Right hindlimb (tissue), 1 donor: ENCODE data around the gene CD80.
A peak's percentile ranks its signal among the peaks of the same experiment; 100 is the strongest.

ENCODE experiments used
- DNase-seq: peaks from one replicate; pipeline ENCODE4 v3.0.0-alpha.2; 2018

The CD80 gene

GRCh38 chr3:119542168-119542767 lies 17.1 kb downstream of the CD80 start:
- DNase-seq = no peak

GRCh38 chr3:119541547-119541946 lies 17.9 kb downstream of the CD80 start:
- DNase-seq = no peak

DNA sequence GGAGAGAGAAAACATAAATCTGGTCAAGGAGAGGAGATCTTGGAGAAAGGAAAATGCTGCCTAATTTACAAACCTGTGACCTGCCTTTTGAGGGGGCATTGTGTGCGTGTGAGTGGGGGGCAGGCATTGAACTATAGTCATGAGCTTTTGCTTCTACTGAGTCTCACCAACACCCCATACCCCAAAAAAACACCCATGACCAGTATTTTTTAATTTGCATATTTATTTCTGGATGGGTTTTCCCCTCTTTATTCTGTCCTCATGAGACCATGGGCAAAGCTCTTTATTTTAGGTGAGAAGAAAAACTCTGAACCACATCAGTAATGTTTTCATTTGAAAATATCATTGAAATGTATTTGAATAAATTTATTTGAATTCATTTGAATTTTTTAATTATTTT lies 20.6 kb downstream of the CD80 start:
- DNase-seq = no peak

DNA sequence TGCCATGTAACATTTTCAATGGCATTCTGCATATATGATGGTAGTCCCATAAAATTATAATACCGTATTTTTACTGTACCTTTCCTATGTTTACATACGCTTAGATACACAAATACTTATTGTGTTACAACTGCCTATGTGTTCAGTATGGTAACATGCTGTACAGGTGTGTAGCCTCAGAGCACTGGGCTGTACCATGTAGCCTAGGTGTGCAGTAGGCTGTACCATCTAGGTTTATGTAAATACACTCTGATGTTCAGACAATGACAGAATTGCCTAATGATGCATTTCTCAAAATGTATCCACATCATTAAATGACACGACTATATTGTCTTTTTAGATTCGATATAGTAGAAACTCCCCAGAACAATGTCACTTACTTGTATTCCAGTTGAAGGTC lies 22.7 kb downstream of the CD80 start:
- DNase-seq = no peak

- DNase-seq = no peak
These were observed 25.1 kb downstream of the CD80 start for GRCh38 chr3:119534296-119534695.

DNA sequence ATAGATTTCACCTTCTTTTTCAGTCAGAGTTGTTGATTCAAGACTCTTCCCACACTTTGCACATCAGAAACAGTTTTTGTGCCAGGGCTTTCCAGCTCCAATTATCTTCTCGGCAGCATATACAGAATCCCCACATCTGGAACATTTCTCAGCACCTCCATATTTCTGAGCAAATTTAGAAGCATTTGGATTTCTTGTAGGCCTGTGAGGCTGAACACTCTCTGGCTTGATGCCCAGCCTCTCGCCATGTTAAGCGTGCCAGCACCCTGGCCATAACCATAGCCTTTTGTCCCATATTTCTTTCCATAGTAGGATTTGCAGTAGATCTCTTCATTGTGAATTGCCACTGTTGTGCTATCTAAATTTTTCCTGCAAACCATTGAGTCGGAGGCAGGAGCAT lies 28.3 kb downstream of the CD80 start:
- DNase-seq = no peak

- no peak for DNase-seq
These were observed 29.0 kb downstream of the CD80 start for GRCh38 chr3:119530456-119530855.

DNA sequence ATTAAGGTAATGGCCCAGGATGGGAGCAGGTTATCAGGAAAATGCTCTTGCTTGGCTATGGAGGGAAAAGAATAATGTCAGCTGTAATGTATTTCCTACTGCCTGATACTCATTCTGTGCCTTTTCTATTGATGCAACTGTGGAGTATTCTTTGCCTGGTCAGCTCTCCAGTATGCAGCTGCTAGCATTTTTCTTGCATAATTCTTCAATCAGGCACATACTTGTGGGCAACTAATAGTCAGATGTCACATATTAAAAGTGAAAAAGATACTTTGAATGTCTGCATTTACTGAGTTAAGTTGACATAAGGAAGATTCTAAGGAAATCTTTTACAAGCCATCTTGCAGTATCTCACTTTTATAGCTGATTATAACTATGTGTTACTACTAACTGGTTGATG lies 29.5 kb downstream of the CD80 start:
- no peak for DNase-seq

DNA sequence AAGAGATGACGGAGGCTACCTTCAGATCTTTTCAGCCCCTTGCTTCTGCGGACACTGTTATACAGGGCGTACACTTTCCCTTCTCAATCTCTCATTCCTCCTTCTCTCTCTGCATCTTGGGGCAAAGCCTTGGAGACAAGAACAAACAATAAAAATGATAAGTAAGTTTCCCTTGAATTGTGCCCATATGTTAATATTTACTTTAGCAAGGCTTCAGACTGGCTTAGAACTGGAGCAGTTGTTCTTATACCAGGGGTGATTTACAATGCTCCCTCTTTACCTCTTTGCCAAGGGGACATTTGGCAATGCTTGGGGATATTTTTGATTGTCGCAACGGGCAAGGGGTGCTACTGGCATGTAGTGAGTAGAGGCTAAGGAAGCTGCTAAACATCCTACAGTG lies 31.7 kb downstream of the CD80 start:
- no peak for DNase-seq

- no peak for DNase-seq
These were observed 34.3 kb downstream of the CD80 start for GRCh38 chr3:119524931-119525662.

DNA sequence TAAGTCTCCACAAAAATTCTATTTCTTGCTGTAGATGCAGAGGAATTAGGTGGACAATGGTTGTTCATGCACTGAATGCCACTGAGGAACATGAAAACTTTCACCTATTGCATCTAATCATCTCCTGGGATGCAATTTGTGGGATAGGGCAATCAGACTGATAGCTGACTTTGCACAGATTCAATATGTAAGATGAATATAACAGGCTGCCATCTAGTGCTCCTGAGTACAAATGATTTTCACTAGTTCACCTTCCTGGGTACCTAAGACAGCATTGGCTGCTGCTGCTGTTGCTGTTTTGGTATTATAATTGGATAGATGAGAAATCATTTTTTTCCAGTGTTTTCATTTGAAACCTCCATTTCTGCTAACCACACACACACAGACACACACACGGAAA lies 41.4 kb downstream of the CD80 start:
- DNase-seq = no peak

- DNase-seq = no peak
These were observed 42.3 kb downstream of the CD80 start for GRCh38 chr3:119517112-119517511.

GRCh38 chr3:119514637-119515036 lies 44.8 kb downstream of the CD80 start:
- no peak for DNase-seq

DNA sequence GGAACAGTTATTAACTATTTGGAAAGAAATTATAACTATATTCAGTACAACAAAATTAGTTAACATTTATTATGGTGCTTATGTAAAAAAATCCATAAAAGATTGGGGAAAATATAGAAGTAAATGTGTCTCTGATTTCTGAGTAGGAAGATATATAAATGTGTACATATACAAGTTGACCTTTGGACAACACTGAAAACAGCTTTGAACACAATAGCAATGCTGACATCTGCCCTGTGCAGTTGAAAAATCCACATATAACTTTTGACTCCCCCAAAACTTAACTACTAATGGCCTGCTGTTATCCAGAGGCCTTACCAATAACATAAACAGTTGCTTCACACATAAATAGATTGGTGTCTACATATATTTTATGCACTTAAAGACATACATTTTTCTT lies 48.7 kb downstream of the CD80 start:
- no peak for DNase-seq

DNA sequence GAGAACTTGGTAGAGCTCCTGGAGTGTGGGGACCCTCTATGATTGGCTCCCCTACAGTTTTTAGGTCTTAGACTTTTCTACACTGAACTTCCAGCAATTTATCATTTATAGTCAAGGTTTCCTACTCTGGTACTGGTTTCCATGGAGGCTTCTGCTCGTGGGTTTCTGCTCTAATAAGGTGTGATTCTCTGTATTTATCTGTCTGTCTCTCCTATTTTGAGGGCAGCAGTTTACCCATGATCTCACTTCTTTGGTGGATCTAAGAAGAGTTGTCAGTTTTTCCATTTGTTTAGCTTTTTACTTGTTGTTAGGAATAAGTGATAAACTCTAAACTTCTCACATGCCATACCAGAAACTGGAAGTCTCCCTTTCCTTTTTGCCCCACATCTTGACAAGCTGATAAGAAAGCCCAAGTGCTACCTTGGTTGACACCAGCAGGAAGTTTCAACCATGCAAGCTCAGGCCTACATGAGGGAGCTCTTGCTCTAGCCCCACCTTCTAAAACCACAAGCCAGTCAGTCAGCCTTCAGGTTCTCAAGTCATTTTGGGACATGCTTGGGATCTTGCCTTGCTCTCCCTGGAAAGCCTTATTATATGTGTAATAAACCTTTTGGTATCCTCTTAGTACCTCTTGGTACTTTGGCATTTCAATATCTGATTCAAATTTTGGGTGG lies 51.1 kb downstream of the CD80 start:
- no peak for DNase-seq

DNA sequence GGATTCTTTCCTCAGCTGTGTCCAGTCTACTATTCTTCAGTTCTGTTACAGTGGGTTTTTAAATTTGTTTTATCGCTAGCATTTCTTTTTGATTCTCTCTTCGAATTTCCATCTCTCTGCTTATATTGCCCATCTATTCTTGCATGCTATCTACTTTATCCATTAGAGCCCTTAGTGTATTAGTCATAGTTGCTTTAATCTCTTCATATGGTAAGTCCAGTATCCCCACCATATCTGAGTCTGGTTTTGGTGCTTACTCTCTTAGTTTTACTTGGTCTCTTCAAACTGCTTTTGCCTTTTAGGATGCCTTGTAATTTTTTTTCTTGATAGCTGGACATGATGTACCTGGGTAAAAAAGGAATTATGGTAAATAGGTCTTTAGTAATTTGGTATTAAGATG lies 52.0 kb downstream of the CD80 start:
- no peak for DNase-seq

- no peak for DNase-seq
These were observed 52.8 kb downstream of the CD80 start for GRCh38 chr3:119506631-119507030.

GRCh38 chr3:119500901-119501300 lies 58.5 kb downstream of the CD80 start:
- DNase-seq = no peak

- DNase-seq = no peak
These were observed 59.1 kb downstream of the CD80 start for GRCh38 chr3:119500265-119500664.

- peak; percentile 99 for DNase-seq
These were observed 61.0 kb downstream of the CD80 start, which contains the start of gene TIMMDC1 for GRCh38 chr3:119498186-119499011. TSS of gene TIMMDC1 (plus strand) at chr3:119498547. CDS start at chr3:119498734, 187 bp downstream.

GRCh38 chr3:119497820-119498185 lies 61.6 kb downstream of the CD80 start:
- peak; percentile 31 for DNase-seq

- DNase-seq = no peak
These were observed 64.8 kb downstream of the CD80 start for GRCh38 chr3:119494597-119494996.

DNA sequence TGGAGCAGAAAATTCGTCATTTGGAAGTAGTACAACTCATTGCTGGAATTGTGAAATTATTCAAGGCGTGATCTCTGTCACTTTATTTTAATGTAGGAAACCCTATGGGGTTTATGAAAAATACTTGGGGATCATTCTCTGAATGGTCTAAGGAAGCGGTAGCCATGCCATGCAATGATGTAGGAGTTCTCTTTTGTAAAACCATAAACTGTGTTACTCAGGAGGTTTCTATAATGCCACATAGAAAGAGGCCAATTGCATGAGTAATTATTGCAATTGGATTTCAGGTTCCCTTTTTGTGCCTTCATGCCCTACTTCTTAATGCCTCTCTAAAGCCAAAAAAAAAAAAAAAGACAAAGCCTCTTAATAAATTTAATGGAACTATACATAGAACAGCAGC lies 66.6 kb downstream of the CD80 start:
- DNase-seq = no peak
